NCI-H82 treated with DMSO at 0.1 percent for 48 hours (cell line): Measurements from ENCODE around the gene EBP.

Experiments used
- DNase-seq: peaks from one replicate; lab custom pipeline; 2025; ENCODE audit not compliant: unreplicated experiment; lab: John Stamatoyannopoulos, UW

EBP gene

GRCh38 chrX:48574270-48575266, 53.0 kb downstream of the EBP start, which contains the start of gene RBM3:
RBM3 (plus strand) TSS chrX:48574484; CDS start chrX:48575181, 697 bp downstream.
- DNase-seq, result peak; percentile 86

GRCh38 chrX:48575642-48576041, 54.0 kb downstream of the EBP start:
- no peak for DNase-seq

- DNase-seq, result no peak
Observed at GRCh38 chrX:48576108-48576507, 54.5 kb downstream of the EBP start.
